ENCODE measurements around the gene AMBRA1. TPM values are rescaled to one million over a fixed set of nuclear protein-coding genes. Genes with fewer than 3 reads are reported as not detected.

Gene AMBRA1
- total and polyA plus RNA-seq, 2 of the 8 experiments (the other 6 are each of a cell fraction or from before 2014, with no cell fraction given), result 14.2 to 37.4 TPM

DNA sequence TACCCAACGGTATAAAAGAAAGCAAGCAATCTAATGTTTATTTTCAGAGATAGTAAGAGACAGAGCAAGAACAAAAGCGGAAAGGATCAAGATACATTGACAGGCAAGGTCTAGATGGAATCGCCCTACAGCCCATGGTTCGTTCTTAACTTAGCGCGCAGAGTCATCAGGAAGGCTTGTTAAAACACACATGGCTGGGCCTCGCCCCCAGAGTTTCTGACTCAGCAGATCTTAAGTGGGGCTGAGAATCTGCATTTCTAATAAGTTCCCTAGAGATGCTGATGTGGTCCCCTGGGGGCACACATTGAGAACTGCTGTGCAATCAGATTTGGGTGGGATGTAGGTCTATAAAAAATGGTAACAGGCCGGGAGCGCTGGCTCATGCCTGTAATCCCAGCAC is 166.5 kb downstream of the AMBRA1 start:
- ChIA-PET POLR2A (ENCODE audit: partially characterized antibody) (no interaction called here), CTCF (ENCODE audit: partially characterized antibody) (no interaction called here)
- H3K23ac ChIP-seq (ENCODE audit: insufficient read length), result no peak overlapping the region
- no peaks in the 10 kb centered on the region for H4K20me1 ChIP-seq (replicated peaks in 1 of 2; ENCODE audit: control insufficient read depth in 1 of 2, insufficient read depth in 2 of 2, low read length in 2 of 2)
- FAIRE-seq, result no peak
- no peaks in the 10 kb centered on the region for H3K9me3 ChIP-seq (ENCODE audit: insufficient read depth in 2 of 2, low read depth in 1 of 2, low read length in 1 of 2)
- no peak overlapping the region for H2AFZ ChIP-seq (ENCODE audit: low read length)
- no peak overlapping the region for H2BK120ac ChIP-seq (replicated peaks; ENCODE audit: low read depth, low read length)
- no peak overlapping the region for H3K4ac ChIP-seq (replicated peaks; ENCODE audit: insufficient read length, low read depth, low read length)
- H2BK5ac ChIP-seq (ENCODE audit: low read depth, low read length), result no peak overlapping the region
- no peaks in the 10 kb centered on the region for H3K23me2 ChIP-seq (ENCODE audit: low read depth, low read length)
- H2BK15ac ChIP-seq (ENCODE audit: low read length), result no peak overlapping the region
- no peak overlapping the region for H3K56ac ChIP-seq (replicated peaks; ENCODE audit: insufficient read length, low read depth, low read length)
- no peak overlapping the region for H3K18ac ChIP-seq (ENCODE audit: extremely low read depth, low read length)
- H3K4me2 ChIP-seq (ENCODE audit: insufficient read depth in 1 of 2, low read depth in 2 of 2, low read length in 2 of 2), result no peak overlapping the region
- H3K4me3 ChIP-seq (ENCODE audit: extremely low read depth in 1 of 4, insufficient read depth in 2 of 4, low read depth in 3 of 4, low read length in 4 of 4), result no peak overlapping the region
- H2BK20ac ChIP-seq (ENCODE audit: low read length), result no peak overlapping the region
- no peak overlapping the region for H4K5ac ChIP-seq (ENCODE audit: insufficient read length, low read depth, low read length)
- peaks cover 0 to 5% (median 1%) of the 10 kb centered on the region in 4 experiments; a peak in 1 of 8 replicates for H3K36me3 ChIP-seq (ENCODE audit: control insufficient read depth in 2 of 4, insufficient read depth in 4 of 4, low read length in 3 of 4)
- no peaks in the 10 kb centered on the region for H3K27me3 ChIP-seq (replicated peaks in 1 of 4; ENCODE audit: control insufficient read depth in 3 of 4, extremely low read depth in 1 of 4, insufficient read depth in 3 of 4, low read length in 3 of 4)
- H4K91ac ChIP-seq (replicated peaks; ENCODE audit: insufficient read length, low read length), result no peak overlapping the region
- no peak overlapping the region for H2BK12ac ChIP-seq (ENCODE audit: low read depth, low read length)
- no peak overlapping the region for H4K8ac ChIP-seq (ENCODE audit: extremely low read depth, insufficient read depth, low read length)
- H3K14ac ChIP-seq (ENCODE audit: insufficient read length), result no peak overlapping the region
- DNase-seq (ENCODE audit: low read depth in 1 of 2, low spot score in 2 of 2), result peak in 1 of 2 experiments; percentile 46
- no peaks in the 10 kb centered on the region; the same call in 1 of the 2 replicates for H3K79me1 ChIP-seq (ENCODE audit: low read depth, low read length)
- no peaks in the 10 kb centered on the region for H3K79me2 ChIP-seq (ENCODE audit: control insufficient read depth in 1 of 2, insufficient read depth in 2 of 2, low read length in 2 of 2)
- WGBS, 2 experiments (ENCODE audit: extremely low coverage in 1 of 2, insufficient coverage in 1 of 2, insufficient read length in 1 of 2, insufficient replicate concordance in 2 of 2, low coverage in 1 of 2, low lambda C conversion rate in 2 of 2, missing lambda C conversion rate in 1 of 2), result 80% methylated on average over 9 of the region's 9 CpGs; no CpG with 5 or more reads in 1 of the 2 experiments
- H3K27ac ChIP-seq (ENCODE audit: low read depth, low read length), result no peak overlapping the region; the same call in 1 of the 2 replicates
- H2AK5ac ChIP-seq (ENCODE audit: low read depth, low read length), result no peak overlapping the region
- H3K9ac ChIP-seq (replicated peaks in 1 of 4; ENCODE audit: extremely low read depth in 1 of 4, low read depth in 3 of 4, low read length in 3 of 4), result no peak overlapping the region
- H3K4me1 ChIP-seq (replicated peaks in 1 of 4; ENCODE audit: control insufficient read depth in 3 of 4, insufficient read depth in 4 of 4, low read length in 3 of 4), result peaks cover 0 to 3% (median 1%) of the 10 kb centered on the region in 4 experiments; a peak in 3 of 7 replicates
- no peak for TF ChIP-seq TEAD4 (IDR thresholded peaks at IDR 0.05; ENCODE audit: low read depth, low read length)
- peak; percentile 26 for TF ChIP-seq NANOG (IDR thresholded peaks at IDR 0.05; ENCODE audit: insufficient read depth, low read depth, low read length, poor library complexity, severe bottlenecking)
- no peak for TF ChIP-seq NRF1 (IDR thresholded peaks at IDR 0.05; ENCODE audit: low read depth, low read length)
- TF ChIP-seq CTCF (IDR thresholded peaks at IDR 0.05; ENCODE audit: control extremely low read depth in 1 of 3, insufficient read depth in 1 of 3, low read depth in 1 of 3, low read length in 3 of 3), result no peak
- peak; percentile 98 for TF ChIP-seq BACH1 (IDR thresholded peaks at IDR 0.05; ENCODE audit: low read length)
- TF ChIP-seq RBBP5 (IDR thresholded peaks at IDR 0.05; ENCODE audit: borderline replicate concordance, low read depth, low read length), result no peak
- TF ChIP-seq GABPA (IDR thresholded peaks at IDR 0.05; ENCODE audit: borderline replicate concordance, insufficient read depth, low read length), result no peak
- TF ChIP-seq MAFK (IDR thresholded peaks at IDR 0.05; ENCODE audit: low read depth, low read length), result peak; percentile 94
- TF ChIP-seq TBP (IDR thresholded peaks at IDR 0.05; ENCODE audit: low read depth, low read length), result no peak
- 0 out of 2 replicates have a peak, but pooled peaks have one; percentile 21 for TF ChIP-seq MAX (IDR thresholded peaks at IDR 0.05)
- no peak for TF ChIP-seq YY1 (IDR thresholded peaks at IDR 0.05; ENCODE audit: low read depth, low read length)

Measured in H1 (cell line).